KBM-7 (cell line): ENCODE measurements around the gene ACAN.

Experiments used
- DNase-seq: peaks from one replicate; pipeline ENCODE4 v3.0.0-alpha.2; 2015
- in situ Hi-C: fragments of 300-500 bp; cut with MboI; formaldehyde crosslinking; loops from 2 replicates; pipeline ENCODE4 v1.14.3; 2020; ENCODE audit warnings: low sequenced_read_pairs, low pct_unique_long_range_greater_than_20kb, mixed read lengths

ACAN gene

GRCh38 chr15:88803241-88803919, at the start of gene ACAN:
ACAN (plus strand) TSS chr15:88803436; CDS start chr15:88836207, 32,771 bp downstream.
- in situ Hi-C loops, result no loop called here
- no peak for DNase-seq

GRCh38 chr15:88756521-88756920, 46.7 kb upstream of the ACAN start:
- in situ Hi-C loops, result no loop called here
- no peak for DNase-seq

- in situ Hi-C loops, result no loop called here
- DNase-seq, result no peak
Observed at GRCh38 chr15:88756921-88757320, 46.3 kb upstream of the ACAN start.

GRCh38 chr15:88759872-88760271, 43.4 kb upstream of the ACAN start:
- in situ Hi-C loops, result no loop called here

GRCh38 chr15:88764448-88764847, 38.8 kb upstream of the ACAN start:
- in situ Hi-C loops, result no loop called here
- no peak for DNase-seq

More at GRCh38 chr15:88759872-88760271, 43.4 kb upstream of the ACAN start:
- DNase-seq, result no peak

- DNase-seq, result no peak
- in situ Hi-C loops, result no loop called here
Observed at GRCh38 chr15:88765212-88765611, 38.0 kb upstream of the ACAN start.

- in situ Hi-C loops, result no loop called here
- no peak for DNase-seq
Observed at GRCh38 chr15:88769161-88769971, 33.9 kb upstream of the ACAN start.

- in situ Hi-C loops, result no loop called here
- no peak for DNase-seq
Observed at GRCh38 chr15:88775776-88776175, 27.5 kb upstream of the ACAN start.

- in situ Hi-C loops, result no loop called here
Observed at GRCh38 chr15:88776646-88777045, 26.6 kb upstream of the ACAN start.

GRCh38 chr15:88779944-88780343, 23.3 kb upstream of the ACAN start:
- DNase-seq, result no peak

More at GRCh38 chr15:88776646-88777045, 26.6 kb upstream of the ACAN start:
- no peak for DNase-seq

GRCh38 chr15:88782465-88782864, 20.8 kb upstream of the ACAN start:
- no peak for DNase-seq
- in situ Hi-C loops, result no loop called here

More at GRCh38 chr15:88779944-88780343, 23.3 kb upstream of the ACAN start:
- in situ Hi-C loops, result no loop called here

GRCh38 chr15:88785217-88785616, 18.0 kb upstream of the ACAN start:
- in situ Hi-C loops, result no loop called here
- no peak for DNase-seq

GRCh38 chr15:88788036-88788435, 15.2 kb upstream of the ACAN start:
- in situ Hi-C loops, result no loop called here
- DNase-seq, result no peak

GRCh38 chr15:88788816-88789215, 14.4 kb upstream of the ACAN start:
- no peak for DNase-seq
- in situ Hi-C loops, result no loop called here

GRCh38 chr15:88790486-88790885, 12.8 kb upstream of the ACAN start:
- DNase-seq, result no peak
- in situ Hi-C loops, result no loop called here

- DNase-seq, result no peak
- in situ Hi-C loops, result no loop called here
Observed at GRCh38 chr15:88791637-88792036, 11.6 kb upstream of the ACAN start.

- in situ Hi-C loops, result no loop called here
- no peak for DNase-seq
Observed at GRCh38 chr15:88792342-88793282, 10.6 kb upstream of the ACAN start.

- no peak for DNase-seq
- in situ Hi-C loops, result no loop called here
Observed at GRCh38 chr15:88794001-88794400, 9.2 kb upstream of the ACAN start.

GRCh38 chr15:88797663-88798339, 5.4 kb upstream of the ACAN start:
- in situ Hi-C loops, result no loop called here

More at GRCh38 chr15:88797663-88798339, 5.4 kb upstream of the ACAN start:
- DNase-seq, result no peak
